ENCODE results near the gene SAT1. TPM values are rescaled to one million over a fixed set of nuclear protein-coding genes. Genes with fewer than 3 reads are reported as not detected.
A peak's percentile ranks its signal among the peaks of the same experiment; 100 is the strongest.

Gene SAT1
- total RNA-seq, 3 donors from 2014 or later = 267 to 574 (median 449) TPM

- ATAC-seq (no peak), DNase-seq (no peak)
- H3K4me1 ChIP-seq (ENCODE audit: low read depth) = peaks cover 2% of the 10 kb centered on the region
- intact Hi-C loops (cut with DNase I, micrococcal nuclease) = no loop called here
- no peaks in the 10 kb centered on the region for H3K36me3 ChIP-seq (ENCODE audit: low read depth)
- H3K9me3 ChIP-seq = no peaks in the 10 kb centered on the region
- TF ChIP-seq CTCF (IDR thresholded peaks at IDR 0.05) = no peak
- H3K4me3 ChIP-seq = no peak overlapping the region
Measured at GRCh38 chrX:23795221-23795620, 12.2 kb downstream of the SAT1 start.

- Histone ChIP-seq H3K4me3 (no peak overlapping the region), H3K4me1 (ENCODE audit: low read depth) (peaks cover 2% of the 10 kb centered on the region), H3K9me3 (no peaks in the 10 kb centered on the region), H3K36me3 (ENCODE audit: low read depth) (no peaks in the 10 kb centered on the region)
- intact Hi-C loops (cut with DNase I, micrococcal nuclease) = no loop called here
- ATAC-seq (peak; percentile 85), DNase-seq (no peak)
- TF ChIP-seq CTCF (IDR thresholded peaks at IDR 0.05) = no peak
Measured at GRCh38 chrX:23797371-23798128, 14.6 kb downstream of the SAT1 start.

- ATAC-seq (peak; percentile 18), DNase-seq (no peak)
- no peak overlapping the region for H3K4me3 ChIP-seq
- H3K36me3 ChIP-seq (ENCODE audit: low read depth) = no peaks in the 10 kb centered on the region
- intact Hi-C loops (cut with DNase I, micrococcal nuclease) = no loop called here
- H3K9me3 ChIP-seq = no peaks in the 10 kb centered on the region
- no peak for TF ChIP-seq CTCF (IDR thresholded peaks at IDR 0.05)
- H3K4me1 ChIP-seq (ENCODE audit: low read depth) = peaks cover 6% of the 10 kb centered on the region
Measured at GRCh38 chrX:23799469-23800065, 16.6 kb downstream of the SAT1 start.

- Histone ChIP-seq H3K4me3 (no peak overlapping the region), H3K9me3 (no peaks in the 10 kb centered on the region), H3K4me1 (ENCODE audit: low read depth) (peaks cover 4% of the 10 kb centered on the region), H3K36me3 (ENCODE audit: low read depth) (no peaks in the 10 kb centered on the region)
- no peak for DNase-seq
- no peak for TF ChIP-seq CTCF (IDR thresholded peaks at IDR 0.05)
- ATAC-seq = peak; percentile 38
- intact Hi-C loops (cut with DNase I, micrococcal nuclease) = no loop called here
Measured at GRCh38 chrX:23802431-23802830, 19.5 kb downstream of the SAT1 start.

GRCh38 chrX:23803931-23804381, 21.0 kb downstream of the SAT1 start:
- no peak for TF ChIP-seq CTCF (IDR thresholded peaks at IDR 0.05)
- no peaks in the 10 kb centered on the region for H3K36me3 ChIP-seq (ENCODE audit: low read depth)
- no peaks in the 10 kb centered on the region for H3K9me3 ChIP-seq
- H3K4me1 ChIP-seq (ENCODE audit: low read depth) = peaks cover 4% of the 10 kb centered on the region
- H3K4me3 ChIP-seq = no peak overlapping the region
- intact Hi-C loops (cut with DNase I, micrococcal nuclease) = no loop called here
- DNase-seq (peak in 1 of 3 donors; percentile 37), ATAC-seq (peak; percentile 72)
